ENCODE results near the gene MMP27. TPM values are rescaled to one million over a fixed set of nuclear protein-coding genes. Genes with fewer than 3 reads are reported as not detected.

MMP27 gene, protein sequence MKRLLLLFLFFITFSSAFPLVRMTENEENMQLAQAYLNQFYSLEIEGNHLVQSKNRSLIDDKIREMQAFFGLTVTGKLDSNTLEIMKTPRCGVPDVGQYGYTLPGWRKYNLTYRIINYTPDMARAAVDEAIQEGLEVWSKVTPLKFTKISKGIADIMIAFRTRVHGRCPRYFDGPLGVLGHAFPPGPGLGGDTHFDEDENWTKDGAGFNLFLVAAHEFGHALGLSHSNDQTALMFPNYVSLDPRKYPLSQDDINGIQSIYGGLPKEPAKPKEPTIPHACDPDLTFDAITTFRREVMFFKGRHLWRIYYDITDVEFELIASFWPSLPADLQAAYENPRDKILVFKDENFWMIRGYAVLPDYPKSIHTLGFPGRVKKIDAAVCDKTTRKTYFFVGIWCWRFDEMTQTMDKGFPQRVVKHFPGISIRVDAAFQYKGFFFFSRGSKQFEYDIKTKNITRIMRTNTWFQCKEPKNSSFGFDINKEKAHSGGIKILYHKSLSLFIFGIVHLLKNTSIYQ
- under 0.01 TPM in 1 of 2 replicates, not detected in the other for total RNA-seq

DNA sequence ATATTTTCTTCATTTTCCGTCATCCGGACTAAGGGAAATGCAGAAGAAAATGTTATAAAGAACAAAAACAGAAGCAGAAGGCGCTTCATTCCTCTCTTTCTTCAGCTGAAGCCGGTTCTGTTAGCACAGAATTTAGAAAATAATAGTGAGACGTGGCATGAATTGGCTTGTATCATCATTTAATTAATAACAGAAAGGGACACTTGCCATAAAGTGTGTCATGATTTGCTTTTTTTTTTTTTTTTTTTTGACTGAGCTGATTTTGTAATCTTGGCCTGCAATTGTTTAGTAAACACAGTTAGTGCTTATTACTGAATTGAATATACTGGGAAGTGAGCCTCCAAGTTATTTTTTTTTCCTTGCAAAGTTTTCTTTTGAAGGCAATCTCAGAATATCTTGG lies at the start of gene MMP27:
TSS of gene MMP27 (minus strand) at position 144 of the 400 bp plus-strand sequence. CDS start at position 89, 55 bp downstream.

DNA sequence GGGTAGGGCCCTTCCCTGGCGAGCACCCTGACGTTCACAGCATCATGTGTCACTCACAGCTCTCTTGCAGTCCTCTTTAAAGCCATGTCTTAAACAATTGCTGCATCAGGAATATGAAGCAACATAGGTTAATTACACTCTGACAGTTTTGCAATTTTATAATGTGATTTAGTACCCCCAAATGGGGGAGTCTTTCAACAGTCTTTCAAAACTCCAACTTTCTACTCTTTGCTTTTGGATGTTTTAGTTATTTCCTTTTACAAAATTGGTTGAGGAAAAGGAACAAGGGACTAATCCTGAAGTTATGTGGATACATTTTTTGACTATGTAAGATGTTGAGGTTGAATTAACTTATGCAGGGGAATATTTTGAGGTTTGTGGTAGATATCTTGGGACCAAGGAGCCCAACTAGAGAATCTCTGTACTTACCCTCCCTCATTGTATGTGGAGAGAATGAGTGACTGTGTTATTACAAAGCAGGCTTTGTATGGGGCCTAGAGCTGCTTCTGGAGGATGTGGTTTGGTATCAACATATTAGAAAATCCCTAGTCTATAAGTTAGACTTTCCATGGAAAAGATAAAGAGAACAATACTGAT lies 19.4 kb upstream of the MMP27 start, which contains the start of gene MMP8:
TSS of gene MMP8 (minus strand) at position 51 of the 597 bp plus-strand sequence. CDS start 99 bp downstream, outside the sequence.

Other genes starting within 250 kb of the MMP27 start
- gene MMP7, start 175.0 kb downstream of the MMP27 start, total RNA-seq = not detected in 2 replicates
- gene MMP20, start 80.4 kb downstream of the MMP27 start, total RNA-seq = not detected in 2 replicates
- gene MMP8, start 19.2 kb upstream of the MMP27 start, total RNA-seq = under 0.01 TPM in 1 of 2 replicates, not detected in the other
- 1.2 and 6.1 TPM in 2 replicates for gene MMP10, start 74.9 kb upstream of the MMP27 start, total RNA-seq
- gene MMP1, start 92.4 kb upstream of the MMP27 start, total RNA-seq = 88.8 and 655 TPM in 2 replicates
- gene MMP3, start 137.8 kb upstream of the MMP27 start, total RNA-seq = 7.5 and 118 TPM in 2 replicates
- gene MMP12, start 169.2 kb upstream of the MMP27 start, total RNA-seq = under 0.01 and 0.28 TPM in 2 replicates
- not detected in 2 replicates for gene MMP13, start 250.0 kb upstream of the MMP27 start, total RNA-seq